Motor neuron (in vitro differentiated cells): Measurements from ENCODE around the gene PFKFB4. TPM values are rescaled to one million over a fixed set of nuclear protein-coding genes. Genes with fewer than 3 reads are reported as not detected.
A peak's percentile ranks its signal among the peaks of the same experiment; 100 is the strongest.

Source experiments
- ATAC-seq, 8 experiments: fragments of 200-7000 bp; cut with Tn5 transposase; replicated peaks in 6 of 8; 2 replicates each; pipeline ENCODE4 v1.8.0; 2021; ENCODE audit warnings: mild to moderate bottlenecking in 8 of 8, moderate library complexity in 8 of 8
- H3K27ac ChIP-seq, 2 donors: fragments of 250-450 bp; sonication (Bioruptor Pico); 2 replicates each; pipeline ENCODE4 v1.9.0; 2021; ENCODE audit warnings: antibody characterized with exemption in 2 of 2, mild to moderate bottlenecking in 2 of 2, moderate library complexity in 1 of 2
- H3K4me1 ChIP-seq, 2 donors: fragments of 250-450 bp; sonication (Bioruptor Pico); replicated peaks in 1 of 2; 2 replicates each; pipeline ENCODE4 v1.6.1; 2021; ENCODE audit warnings: antibody characterized with exemption in 2 of 2, mild to moderate bottlenecking in 2 of 2, moderate library complexity in 1 of 2
- H3K4me3 ChIP-seq, 5 donors: fragments of 250-450 bp; sonication (Bioruptor Pico); 2 replicates each; pipeline ENCODE4 v1.9.0; 2021; ENCODE audit warnings: antibody characterized with exemption in 5 of 5, mild to moderate bottlenecking in 5 of 5, moderate library complexity in 4 of 5
- WGBS, 10 experiments: fragments of 450-650 bp; shearing (Covaris generic); methylation state at CpG; one replicate each; pipeline ENCODE4 v1.0.0; 2022; 5-methylcytosine and 5-hydroxymethylcytosine counted together
- in situ Hi-C, 9 experiments: fragments of 400-800 bp; cut with MboI; loops; one replicate each; pipeline ENCODE4 v1.15.0; 2021; ENCODE audit warnings: low sequenced_read_pairs in 9 of 9, low pct_unique_long_range_greater_than_20kb in 2 of 9; ENCODE audit not compliant: unreplicated experiment in 9 of 9
- total RNA-seq, 8 experiments: library from RNA; unstranded; fragments of 300-600 nt; gene quantifications; 2 replicates each; pipeline versions ENCODE4 v1.2.3 to v1.2.4, GENCODE V29; 2022

PFKFB4 gene
- total RNA-seq, 8 experiments from 2014 or later: 3.1 to 36.0 (median 10.4) TPM

- in situ Hi-C loops: no loop called here
- H3K4me3 ChIP-seq: no peak within 1 kb of the TSS
- ATAC-seq: no peak
- H3K27ac ChIP-seq: peak within 1 kb of the TSS; percentile 28 to 39
- H3K4me1 ChIP-seq: peaks cover 32 to 43% of the 10 kb centered on the region in 2 donors
- 50 to 90% (median 78%) methylated on average over 1 to 2 of the region's 6 CpGs; no CpG with 5 or more reads in 5 of the 10 experiments for WGBS, 10 experiments
Observed at GRCh38 chr3:48563382-48563918, 6.8 kb upstream of the PFKFB4 start, which contains the start of gene UCN2. TSS of gene UCN2 (minus strand) at chr3:48563781. CDS start at chr3:48563124, 657 bp downstream.

GRCh38 chr3:48562367-48563095 lies 5.9 kb upstream of the PFKFB4 start:
- peak overlapping the region in 1 of 2 donors; percentile 28 for H3K27ac ChIP-seq

GRCh38 chr3:48561045-48561736 lies 4.6 kb upstream of the PFKFB4 start:
- Histone ChIP-seq H3K27ac (peak overlapping the region in 1 of 2 donors; percentile 53), H3K4me1 (peaks cover 43 to 53% of the 10 kb centered on the region in 2 donors), H3K4me3 (peak overlapping the region in 1 of 5 donors; percentile 3)
- in situ Hi-C loops: no loop called here
- peak; percentile 9 to 54 (median 42) for ATAC-seq
- 27 to 83% (median 73%) methylated on average over 2 to 8 of the region's 21 CpGs; no CpG with 5 or more reads in 6 of the 10 experiments for WGBS, 10 experiments

More at GRCh38 chr3:48562367-48563095, 5.9 kb upstream of the PFKFB4 start:
- no peak for ATAC-seq
- Histone ChIP-seq H3K4me3 (no peak overlapping the region), H3K4me1 (peaks cover 42 to 51% of the 10 kb centered on the region in 2 donors)
- 70 to 92% methylated on average over 2 of the region's 20 CpGs; no CpG with 5 or more reads in 8 of the 10 experiments for WGBS, 10 experiments
- in situ Hi-C loops: no loop called here

GRCh38 chr3:48560648-48561018 lies 4.0 kb upstream of the PFKFB4 start:
- peaks cover 43 to 58% of the 10 kb centered on the region in 2 donors for H3K4me1 ChIP-seq
- in situ Hi-C loops: no loop called here
- WGBS, 10 experiments: 20% methylated on average over 1 of the region's 5 CpGs; no CpG with 5 or more reads in 9 of the 10 experiments
- peak overlapping the region in 1 of 5 donors; percentile 3 for H3K4me3 ChIP-seq
- ATAC-seq: peak in 4 of 8 experiments; percentile 9 to 36 (median 20)
- peak overlapping the region; percentile 16 to 66 for H3K27ac ChIP-seq

- H3K27ac ChIP-seq: peak overlapping the region in 1 of 2 donors; percentile 11
- WGBS, 10 experiments: 33 to 100% (median 68%) methylated on average over 1 to 5 of the region's 6 CpGs; no CpG with 5 or more reads in 3 of the 10 experiments
- no peak overlapping the region for H3K4me3 ChIP-seq
- in situ Hi-C loops: no loop called here
- peaks cover 50 to 69% of the 10 kb centered on the region in 2 donors for H3K4me1 ChIP-seq
- ATAC-seq: no peak
Observed at GRCh38 chr3:48558493-48559134, 2.0 kb upstream of the PFKFB4 start.

GRCh38 chr3:48555949-48556795 lies 431 bp downstream of the PFKFB4 start:
- Histone ChIP-seq H3K4me3 (peak overlapping the region; percentile 43 to 55 (median 52)), H3K27ac (peak overlapping the region in 1 of 2 donors; percentile 47), H3K4me1 (peaks cover 38 to 56% of the 10 kb centered on the region in 2 donors)
- in situ Hi-C loops: no loop called here
- no peak for ATAC-seq
- WGBS, 10 experiments: 57 to 100% (median 89%) methylated on average over 1 to 3 of the region's 29 CpGs; no CpG with 5 or more reads in 4 of the 10 experiments

- Histone ChIP-seq H3K4me3 (peak overlapping the region; percentile 43 to 55 (median 52)), H3K27ac (no peak overlapping the region), H3K4me1 (peaks cover 30 to 50% of the 10 kb centered on the region in 2 donors)
- 60 to 96% (median 76%) methylated on average over 1 to 9 of the region's 10 CpGs; no CpG with 5 or more reads in 2 of the 10 experiments for WGBS, 10 experiments
- in situ Hi-C loops: no loop called here
- ATAC-seq: no peak
Observed at GRCh38 chr3:48555231-48555948, 1.2 kb downstream of the PFKFB4 start.

GRCh38 chr3:48553886-48554845 lies 2.4 kb downstream of the PFKFB4 start:
- WGBS, 10 experiments: 63 to 100% (median 82%) methylated on average over 1 to 6 of the region's 14 CpGs; no CpG with 5 or more reads in 1 of the 10 experiments
- peak overlapping the region in 1 of 5 donors; percentile 51 for H3K4me3 ChIP-seq
- ATAC-seq: no peak
- H3K4me1 ChIP-seq: peaks cover 23 to 38% of the 10 kb centered on the region in 2 donors
- in situ Hi-C loops: no loop called here
- no peak overlapping the region for H3K27ac ChIP-seq

- in situ Hi-C loops: no loop called here
- ATAC-seq: no peak
- Histone ChIP-seq H3K4me1 (peaks cover 22 to 32% of the 10 kb centered on the region in 2 donors), H3K4me3 (no peak overlapping the region), H3K27ac (no peak overlapping the region)
- WGBS, 10 experiments: 88 to 100% (median 100%) methylated on average over 1 to 3 of the region's 5 CpGs; no CpG with 5 or more reads in 5 of the 10 experiments
Observed at GRCh38 chr3:48553361-48553760, 3.2 kb downstream of the PFKFB4 start.

GRCh38 chr3:48552111-48552951 lies 4.3 kb downstream of the PFKFB4 start:
- peaks cover 12 to 23% of the 10 kb centered on the region in 2 donors for H3K4me1 ChIP-seq
- H3K27ac ChIP-seq: no peak overlapping the region
- no peak for ATAC-seq
- in situ Hi-C loops: no loop called here
- WGBS, 10 experiments: 50 to 100% (median 80%) methylated on average over 1 to 8 of the region's 14 CpGs; no CpG with 5 or more reads in 3 of the 10 experiments
- no peak overlapping the region for H3K4me3 ChIP-seq
